Retinal pigment epithelial cell (primary cell): ENCODE measurements around the gene NPPC.

ENCODE experiments used
- DNase-seq: peaks from one replicate; pipeline ENCODE4 v3.0.0-alpha.2; 2010; ENCODE audit warnings: low read depth
- H3K4me3 ChIP-seq: 2 replicates; pipeline ENCODE4 v1.5.1; 2011; ENCODE audit warnings: mild to moderate bottlenecking, low read length, control low read depth, moderate library complexity
- CTCF ChIP-seq: conservative IDR thresholded peaks from 2 replicates; pipeline ENCODE4 v1.5.1; 2011; ENCODE audit warnings: low read depth, low read length, control low read depth, inconsistent platforms

Gene NPPC

DNA sequence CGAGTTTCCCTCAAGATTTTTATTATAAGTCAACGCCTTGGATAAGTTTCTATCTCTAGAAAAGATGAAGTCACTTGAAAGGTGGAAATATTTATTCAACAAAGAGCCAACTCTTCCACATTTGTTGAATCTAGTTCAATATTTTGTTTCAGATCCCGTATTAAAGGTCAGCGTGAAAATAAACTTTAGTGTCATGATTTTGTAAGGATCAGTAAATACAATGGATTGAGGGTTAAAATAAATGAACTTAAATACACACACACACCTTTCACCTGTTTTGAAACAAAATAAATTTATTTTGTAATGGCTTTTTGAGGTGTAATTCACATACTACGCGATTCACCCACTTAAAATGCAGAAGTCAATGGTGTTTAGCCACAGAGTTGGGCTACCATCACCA, 16.0 kb upstream of the NPPC start:
- no peak overlapping the region for H3K4me3 ChIP-seq
- no peak for DNase-seq
- no peak for TF ChIP-seq CTCF

- TF ChIP-seq CTCF, result no peak
- DNase-seq, result no peak
- no peak overlapping the region for H3K4me3 ChIP-seq
Observed at GRCh38 chr2:231941673-231942072, 15.5 kb upstream of the NPPC start.

DNA sequence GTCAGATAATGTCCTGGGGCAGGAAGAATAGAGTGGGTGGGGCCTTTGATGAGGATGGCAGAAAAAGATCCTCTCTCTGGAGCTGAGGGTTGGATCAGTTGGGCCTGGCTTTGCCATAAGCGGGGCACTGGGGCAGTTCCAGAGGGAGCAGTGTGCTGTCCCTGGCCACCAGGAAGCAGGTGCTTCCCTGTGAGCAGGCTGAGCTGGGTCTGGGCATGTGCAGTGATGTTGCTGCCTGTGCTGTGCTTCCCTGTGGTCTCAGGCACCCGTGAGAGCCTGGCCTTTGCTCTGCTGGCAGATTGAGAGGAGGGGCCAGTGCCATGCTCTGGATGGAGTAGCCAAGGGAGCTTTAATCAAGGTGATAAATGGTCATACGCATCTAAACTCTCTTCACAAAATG, 14.6 kb upstream of the NPPC start:
- no peak for TF ChIP-seq CTCF
- H3K4me3 ChIP-seq, result no peak overlapping the region
- no peak for DNase-seq

DNA sequence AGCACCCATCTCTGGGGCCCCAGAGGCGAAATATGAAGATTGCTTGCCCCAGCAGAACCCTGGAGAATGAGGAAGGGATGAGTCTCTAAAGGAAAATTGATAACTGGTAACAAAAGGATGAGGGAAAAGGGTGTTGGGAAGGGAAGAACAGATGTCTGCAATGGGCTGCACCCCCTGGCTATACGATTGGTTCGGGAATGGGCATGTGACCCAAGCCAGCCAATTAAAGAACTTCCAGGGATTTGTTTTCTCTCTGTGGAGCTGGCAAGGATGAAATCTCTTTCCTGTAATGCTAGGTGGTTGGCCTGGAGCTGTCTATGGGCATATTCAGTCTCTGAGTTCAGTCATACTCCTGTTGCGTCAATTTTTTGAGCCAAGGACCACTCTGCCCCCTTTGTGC, 12.8 kb upstream of the NPPC start:
- H3K4me3 ChIP-seq, result no peak overlapping the region
- no peak for DNase-seq

DNA sequence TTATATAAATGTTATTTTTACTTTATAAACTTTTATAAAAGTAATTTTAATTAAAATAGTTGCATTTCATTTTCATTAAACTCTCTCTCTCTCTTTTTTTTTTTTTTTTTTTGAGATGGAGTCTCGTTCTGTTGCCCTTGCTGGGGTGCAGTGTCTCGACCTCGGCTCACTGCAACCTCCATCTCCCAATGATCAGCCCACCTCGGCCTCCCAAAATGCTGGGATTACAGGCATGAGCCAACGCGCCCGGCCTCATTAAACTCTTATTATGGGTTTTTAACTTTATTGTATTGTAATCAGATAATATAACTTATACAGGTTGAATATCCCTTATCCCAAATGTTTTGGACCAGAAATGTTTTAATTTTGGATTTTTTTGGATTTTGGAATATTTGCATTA, 10.9 kb upstream of the NPPC start:
- DNase-seq, result no peak
- TF ChIP-seq CTCF, result no peak
- H3K4me3 ChIP-seq, result no peak overlapping the region

More for the DNA sequence above, 12.8 kb upstream of the NPPC start:
- no peak for TF ChIP-seq CTCF

DNA sequence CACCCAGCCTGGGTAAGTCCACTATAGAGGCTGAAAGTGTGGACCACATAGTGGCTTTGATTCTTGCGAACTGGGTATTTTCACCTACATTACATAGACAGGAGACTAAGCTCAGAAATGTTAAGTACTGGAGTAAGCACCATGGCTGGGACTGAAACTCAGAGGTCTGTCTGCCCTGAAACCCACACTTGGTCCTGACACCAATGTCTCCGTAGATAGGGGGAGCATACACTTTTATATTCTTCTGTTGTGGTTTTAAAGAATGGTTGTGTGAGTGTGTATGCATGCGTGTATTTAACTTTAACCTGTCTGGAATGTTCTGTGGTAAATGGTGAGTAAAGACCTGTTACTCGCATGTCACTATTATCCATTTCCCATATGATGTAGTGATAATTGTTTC, 10.3 kb upstream of the NPPC start:
- no peak for TF ChIP-seq CTCF
- DNase-seq, result no peak
- no peak overlapping the region for H3K4me3 ChIP-seq

DNA sequence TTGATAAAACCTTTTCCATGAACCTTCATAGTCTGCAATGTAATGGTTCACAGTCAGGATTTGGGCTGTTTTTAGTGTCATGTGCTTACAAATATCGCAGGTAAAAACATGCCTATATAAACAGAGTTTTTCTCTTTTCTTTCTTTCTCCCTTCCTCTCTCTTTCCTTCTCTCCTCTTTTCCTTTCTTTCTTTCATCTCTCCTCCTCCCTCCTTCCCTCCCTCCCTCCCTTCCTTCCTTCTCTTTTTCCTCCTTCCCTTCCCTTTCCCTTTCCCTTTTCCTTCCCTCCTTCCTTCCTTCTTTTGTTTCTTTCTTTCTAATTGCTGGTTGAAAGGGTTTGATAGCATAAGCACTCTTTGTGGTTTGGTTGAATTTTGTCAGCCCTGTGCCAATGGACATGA, 9.6 kb upstream of the NPPC start:
- TF ChIP-seq CTCF, result no peak
- no peak for DNase-seq
- H3K4me3 ChIP-seq, result no peak overlapping the region
